NCI-H1092 (cell line): ENCODE results near the gene FMN1.

Experiments
- DNase-seq: peaks from one replicate; lab custom pipeline; 2025; lab: John Stamatoyannopoulos, UW

Gene FMN1

DNA sequence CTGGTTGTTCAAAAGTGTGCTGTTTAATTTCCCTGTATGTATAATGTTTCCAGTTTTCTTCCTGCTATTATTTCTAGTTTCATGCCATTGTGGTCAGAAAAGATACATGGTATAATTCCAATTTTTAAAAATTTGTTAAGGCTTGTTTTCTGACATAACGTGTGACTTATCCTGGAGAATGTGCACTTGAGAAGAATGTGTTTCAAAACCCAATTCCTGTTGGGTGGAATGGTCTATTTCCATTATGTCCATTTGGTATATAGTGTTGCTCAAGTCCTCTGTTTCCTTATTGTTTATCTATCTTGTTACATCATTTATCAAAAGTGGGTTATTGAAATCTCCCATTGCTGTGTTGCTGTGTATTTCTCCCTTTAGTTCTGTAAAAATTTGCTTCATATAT is 261.3 kb downstream of the FMN1 start:
- no peak for DNase-seq

DNA sequence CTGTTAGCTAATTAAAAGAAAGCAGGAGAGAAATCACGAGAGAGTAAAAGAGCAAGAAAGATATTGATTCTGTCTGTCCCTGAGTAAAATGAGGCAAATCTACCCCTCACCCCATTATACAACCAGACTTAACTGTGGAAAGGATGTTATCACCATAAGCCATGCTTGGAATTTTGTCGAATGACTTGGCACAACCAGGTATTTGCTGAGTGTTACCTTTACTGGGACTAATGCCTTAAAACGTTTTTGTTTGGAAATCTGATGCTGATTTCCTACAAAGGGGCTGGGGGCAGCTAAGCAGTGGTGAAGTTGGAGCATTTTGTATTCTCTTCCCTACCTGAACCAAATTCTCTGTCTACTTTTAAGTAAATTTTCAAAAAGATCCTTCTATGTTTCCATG is 265.6 kb downstream of the FMN1 start:
- DNase-seq, result no peak

DNA sequence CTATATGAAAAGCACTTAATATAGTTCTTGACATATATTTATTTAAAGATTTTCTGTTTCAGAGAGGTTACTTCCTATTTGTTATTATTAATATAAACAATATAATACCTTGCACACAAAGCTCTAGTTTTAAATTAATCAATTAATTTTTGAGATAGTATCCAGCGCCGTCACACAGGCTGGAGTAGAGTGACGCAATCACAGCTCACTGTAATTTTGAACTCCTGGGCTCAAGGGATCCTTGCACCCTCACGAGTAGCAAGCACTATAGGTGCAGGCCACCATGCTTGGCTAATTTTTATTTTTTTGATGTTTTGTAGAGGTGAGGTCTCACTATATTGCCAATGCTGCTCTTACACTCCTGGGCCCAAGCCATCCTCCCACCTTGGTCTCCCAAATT is 267.4 kb downstream of the FMN1 start:
- DNase-seq, result no peak

DNA sequence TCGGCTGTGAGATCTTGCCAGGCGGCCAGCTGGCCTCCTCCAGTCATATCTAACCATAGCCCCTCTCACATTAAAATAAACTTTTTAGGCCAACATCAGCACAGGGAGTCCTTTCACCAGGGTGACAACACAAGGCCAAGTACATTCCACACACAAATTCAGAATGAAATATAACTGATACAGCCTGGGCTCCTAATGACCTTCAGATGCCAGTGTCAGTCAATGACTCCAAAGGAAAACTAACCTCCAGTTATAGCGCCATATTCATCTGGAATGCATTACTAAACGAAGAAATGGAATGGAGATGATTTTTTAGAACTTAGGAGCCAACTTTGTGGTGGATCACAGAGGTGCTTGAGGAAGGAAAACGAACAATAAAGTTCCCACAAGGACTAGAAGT is 271.3 kb downstream of the FMN1 start:
- no peak for DNase-seq

DNA sequence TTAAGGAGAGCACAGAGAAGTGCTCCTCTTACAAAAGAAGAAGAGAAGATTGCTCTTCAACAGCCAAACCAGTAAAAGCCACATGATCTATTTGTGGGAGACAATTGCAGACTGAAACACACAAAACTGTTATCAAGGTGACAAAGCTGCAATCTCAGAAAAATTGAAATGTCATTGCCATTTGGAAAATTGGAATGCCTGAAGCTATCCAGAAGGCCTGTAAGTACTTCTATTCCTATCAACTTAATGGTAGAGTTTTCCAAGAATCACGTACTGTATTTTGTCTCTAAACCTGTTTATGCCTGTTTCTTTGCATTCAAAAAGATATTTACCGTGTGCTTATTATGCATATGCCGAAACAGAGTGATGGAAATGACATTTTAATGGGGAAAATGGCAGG is 272.0 kb downstream of the FMN1 start:
- no peak for DNase-seq

DNA sequence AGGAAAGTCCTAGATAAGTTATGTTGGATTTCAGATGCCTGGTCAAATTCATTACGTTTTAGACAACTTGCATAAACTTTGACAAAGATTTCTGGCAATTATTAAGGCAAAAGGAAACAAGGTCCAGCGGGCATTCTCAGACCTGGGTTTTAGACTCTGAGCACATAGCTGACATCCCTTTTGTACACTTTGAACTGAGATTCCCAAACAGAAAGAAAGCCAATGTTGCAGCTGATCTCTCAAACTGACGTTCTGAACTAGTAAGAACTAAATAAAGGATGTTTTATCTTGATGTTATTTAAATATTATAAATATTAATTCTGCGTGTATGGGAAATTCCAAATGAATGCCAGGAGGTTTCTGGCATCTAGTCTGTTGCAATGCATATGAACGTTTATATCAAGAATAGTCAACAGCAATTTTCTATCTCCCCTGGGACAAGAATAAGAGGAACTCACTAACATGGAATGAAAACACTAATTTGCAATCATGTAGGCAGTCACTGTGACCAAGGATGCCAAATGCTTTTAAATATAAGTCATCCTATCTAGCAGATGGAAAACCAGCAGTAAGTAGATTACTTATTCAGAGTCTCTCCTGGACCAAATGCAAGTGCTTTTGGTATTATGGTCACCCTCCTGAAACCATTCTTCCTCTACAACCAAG is 274.6 kb downstream of the FMN1 start:
- DNase-seq, result no peak

DNA sequence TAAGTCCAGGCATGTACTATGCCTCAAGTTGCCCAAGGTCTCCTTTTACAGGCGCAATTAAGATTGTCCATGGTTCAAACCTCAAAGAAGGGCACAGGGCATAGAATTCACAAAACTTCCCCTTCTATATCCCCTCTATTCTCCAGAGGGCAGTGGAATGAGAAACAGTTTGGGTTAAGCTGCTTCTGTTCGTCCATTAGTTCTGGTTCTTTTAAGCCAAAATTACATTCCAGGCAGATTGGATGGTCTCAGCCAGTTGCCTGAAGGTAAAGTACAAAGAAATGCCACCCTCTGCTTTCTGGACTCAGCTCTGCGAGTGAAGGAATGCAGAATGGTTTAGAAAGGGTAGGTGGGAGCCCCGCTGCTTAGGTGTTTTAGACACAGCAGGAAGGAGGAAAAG is 276.0 kb downstream of the FMN1 start:
- DNase-seq, result no peak

DNA sequence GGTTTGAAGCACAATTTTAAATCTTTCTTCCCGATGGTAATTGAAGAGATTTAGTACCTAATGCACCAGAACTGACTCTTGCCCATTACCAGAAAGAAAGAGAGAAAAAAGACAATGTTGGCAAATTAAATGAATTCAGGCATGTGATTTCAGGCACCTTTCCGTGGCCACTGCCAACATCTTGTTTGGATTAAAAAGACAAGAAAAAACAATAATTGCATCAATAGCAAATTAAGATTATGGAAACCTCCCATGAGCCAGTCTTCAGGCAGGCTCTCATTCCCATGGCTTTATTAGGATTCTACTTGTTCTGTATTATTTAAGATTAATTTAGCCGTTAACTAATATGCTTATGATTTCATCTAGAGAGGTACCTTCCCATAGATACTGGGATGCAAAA is 283.7 kb downstream of the FMN1 start:
- no peak for DNase-seq

DNA sequence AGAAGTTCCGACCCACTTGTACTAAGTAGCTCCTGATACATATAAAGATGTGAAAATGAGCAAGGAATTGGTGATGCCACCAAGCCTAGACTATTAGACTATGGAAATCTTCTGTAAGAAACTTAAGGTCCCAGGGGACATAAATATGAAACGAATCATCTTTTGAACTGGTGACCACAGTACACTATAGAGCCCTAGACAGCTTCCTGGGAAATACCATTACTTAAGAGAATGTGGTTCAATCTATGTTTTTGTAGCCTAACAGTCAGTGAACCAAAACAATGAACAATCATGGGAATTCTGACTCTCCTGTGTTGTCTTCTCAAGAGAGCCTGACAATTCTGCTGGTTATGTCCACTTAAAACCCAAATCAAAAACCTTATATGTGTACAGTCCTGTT is 285.1 kb downstream of the FMN1 start:
- DNase-seq, result no peak

DNA sequence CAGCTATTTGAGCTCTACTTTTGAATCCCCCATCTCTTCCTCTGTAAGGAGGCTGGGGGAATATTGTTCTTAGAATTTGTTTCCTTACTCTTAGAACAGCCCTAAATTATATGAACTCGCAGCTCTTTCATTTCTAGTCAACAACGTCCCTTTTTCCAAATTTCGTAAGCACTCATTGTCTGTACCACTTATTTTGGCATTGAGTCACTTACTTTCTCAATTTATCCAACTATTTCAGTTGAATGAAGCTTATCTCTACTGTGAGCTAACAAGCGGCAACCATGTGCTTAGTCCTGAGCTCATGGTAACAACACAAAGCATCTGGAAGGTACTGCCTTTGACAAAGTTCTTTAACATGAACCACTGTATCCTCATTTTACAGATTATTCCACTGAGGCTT is 285.6 kb downstream of the FMN1 start:
- DNase-seq, result no peak

DNA sequence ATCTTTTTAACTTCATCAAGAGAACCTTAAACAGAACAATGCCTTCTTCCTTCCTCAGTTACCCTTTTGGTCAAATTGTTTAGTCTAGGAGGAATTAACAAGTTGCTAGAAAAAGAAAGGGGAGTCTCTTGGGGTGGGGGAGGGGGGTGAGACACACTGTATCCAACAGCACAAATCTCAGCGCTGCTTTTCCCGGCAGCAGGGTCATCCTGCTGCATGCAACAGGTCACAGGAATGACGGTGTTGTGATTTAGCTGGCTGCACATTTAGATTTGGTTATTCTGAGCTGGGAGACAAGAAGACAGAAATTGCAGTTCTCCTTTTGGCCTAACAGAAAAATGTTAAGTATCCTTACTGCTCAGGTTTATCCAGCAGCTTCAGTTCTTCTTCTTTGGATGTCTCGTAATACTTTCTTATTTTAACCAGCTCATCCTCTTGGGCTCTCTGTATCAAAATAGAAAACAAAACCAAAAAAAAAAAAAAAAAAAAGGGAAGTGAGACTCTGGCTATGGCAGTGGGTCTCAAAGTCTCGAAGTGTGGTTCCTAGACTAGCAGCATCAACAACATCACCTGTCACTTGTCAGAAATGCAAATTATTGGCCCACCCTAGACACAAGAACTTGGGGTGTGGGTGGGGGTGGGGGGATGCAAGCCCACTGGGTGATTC is 286.2 kb downstream of the FMN1 start:
- DNase-seq, result no peak

DNA sequence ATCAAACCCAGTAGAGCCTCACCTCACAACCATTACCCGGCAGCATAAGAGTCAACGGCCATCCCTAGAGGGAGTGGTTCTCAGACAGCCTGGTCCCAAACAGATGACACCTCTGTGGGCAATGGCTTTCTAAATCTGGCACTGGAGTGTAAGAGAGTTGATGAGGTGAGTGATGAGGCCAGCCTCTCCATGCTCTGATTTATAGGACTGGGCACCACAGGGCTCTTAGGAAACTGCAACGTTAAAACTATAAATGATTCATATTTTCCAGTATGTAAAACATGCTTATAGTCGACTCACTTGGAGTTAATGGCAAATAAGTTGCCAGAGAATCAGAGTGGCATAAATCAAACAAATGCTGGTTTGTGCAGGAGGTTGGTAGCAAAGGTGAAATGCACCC is 289.0 kb downstream of the FMN1 start:
- no peak for DNase-seq

DNA sequence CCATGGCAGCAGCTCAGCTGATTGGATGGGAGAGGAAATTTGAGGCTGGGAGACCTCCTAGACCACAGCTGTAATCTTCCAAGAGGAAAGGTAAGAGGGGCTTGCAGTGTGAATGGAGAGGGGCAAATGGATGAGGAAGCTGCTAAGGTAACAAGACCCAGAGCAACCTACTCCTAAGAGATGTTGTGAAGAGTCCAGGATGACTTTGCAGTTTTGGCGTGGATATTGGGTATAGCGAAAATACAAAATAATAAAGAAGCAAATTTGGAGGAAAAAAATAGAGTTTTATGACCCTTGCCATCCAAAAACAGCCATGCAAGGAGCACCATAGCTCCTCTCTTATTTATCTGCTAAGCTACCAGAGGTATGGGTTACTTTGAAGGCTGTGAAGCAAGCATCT is 290.1 kb downstream of the FMN1 start:
- DNase-seq, result no peak

DNA sequence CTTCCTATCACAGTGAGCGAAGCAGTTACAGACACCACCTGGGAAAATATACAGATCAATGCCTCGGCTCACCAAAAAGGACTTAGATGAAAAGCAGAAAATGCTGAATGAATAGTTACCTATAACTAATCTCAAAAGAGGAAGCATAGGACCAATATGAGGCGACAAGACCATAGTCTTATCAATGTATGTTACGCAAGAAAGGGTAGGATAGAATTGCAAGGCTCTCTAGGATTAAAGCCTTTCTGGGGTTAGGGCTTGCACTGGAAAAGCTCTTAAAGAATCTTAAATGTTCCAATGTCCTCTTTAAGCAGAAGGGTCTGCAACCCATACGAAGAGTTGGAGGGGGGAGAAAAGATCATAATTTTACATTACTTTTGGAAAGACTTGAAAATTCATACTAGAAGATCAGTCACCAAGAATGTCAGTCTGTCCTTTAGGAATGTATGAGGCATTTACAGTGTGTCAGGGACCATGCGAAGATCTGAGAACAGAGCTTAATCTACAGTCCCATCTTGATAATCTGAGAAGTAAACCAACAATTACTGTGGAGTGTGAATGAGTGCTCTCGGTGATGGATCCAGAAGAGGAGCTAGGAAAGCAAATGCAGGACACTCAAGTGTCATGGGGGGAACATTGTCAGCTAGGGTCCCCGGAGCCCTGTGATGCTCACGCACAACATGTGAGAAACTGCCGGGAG is 290.8 kb downstream of the FMN1 start:
- no peak for DNase-seq

DNA sequence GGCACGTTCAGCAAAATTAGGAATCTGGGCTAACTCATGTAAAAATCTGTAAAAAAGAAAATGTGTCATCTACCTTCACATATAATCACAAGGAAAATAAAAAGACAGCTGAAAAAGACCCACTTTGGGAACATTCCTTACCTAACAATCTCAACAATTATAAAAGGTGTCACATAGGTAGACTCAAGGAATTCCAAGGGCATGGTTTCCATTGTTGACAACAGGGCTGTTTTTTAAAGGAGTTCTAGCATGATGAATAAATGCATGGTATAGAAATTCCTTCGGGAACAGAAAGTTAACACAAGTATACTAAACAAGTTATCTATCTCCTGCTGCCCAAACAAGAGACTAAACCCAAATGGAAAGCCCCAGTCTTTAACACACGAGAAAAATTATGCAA is 292.5 kb downstream of the FMN1 start:
- DNase-seq, result no peak

DNA sequence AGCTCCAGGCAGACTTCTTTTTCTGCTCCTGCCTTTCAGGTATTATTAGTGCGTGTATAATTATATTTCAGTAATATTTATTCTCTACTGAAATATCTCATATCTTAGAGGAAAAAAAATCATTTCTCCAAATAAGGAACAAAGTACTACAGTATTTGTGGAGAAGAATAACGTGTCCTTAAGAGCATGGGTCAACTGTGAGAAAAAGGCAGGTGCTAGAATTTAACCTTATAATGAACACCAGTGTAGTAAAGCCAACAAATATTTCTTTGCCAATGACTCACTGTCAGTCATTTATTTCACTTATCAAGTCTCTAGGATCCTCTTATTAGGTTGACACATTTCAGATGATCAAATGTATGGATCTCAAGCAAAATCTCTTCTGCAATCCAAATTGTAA is 293.3 kb downstream of the FMN1 start:
- no peak for DNase-seq

DNA sequence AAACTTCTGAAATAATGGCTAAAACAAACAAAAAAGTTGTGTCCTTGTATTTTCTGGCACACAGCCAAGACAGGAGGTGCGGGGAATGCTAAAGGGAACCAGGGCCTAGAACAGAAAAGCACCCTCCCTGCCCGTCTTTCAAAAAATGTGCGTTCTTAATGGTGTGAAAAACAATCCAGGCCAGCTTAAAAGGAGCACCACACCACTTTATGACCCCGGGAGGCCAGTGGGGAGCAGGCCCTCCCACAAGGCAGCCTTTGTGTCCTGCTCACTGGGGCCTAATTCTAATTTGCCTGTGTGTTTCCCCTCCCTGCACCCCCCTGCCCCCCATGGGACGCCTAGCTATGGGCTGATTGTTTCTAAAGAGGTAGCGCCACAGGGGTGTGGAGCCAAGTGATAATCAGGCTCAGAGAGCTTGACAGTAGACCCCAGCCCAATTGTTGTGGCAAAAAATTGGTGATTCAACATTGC is 295.4 kb downstream of the FMN1 start:
- DNase-seq, result peak; percentile 85

DNA sequence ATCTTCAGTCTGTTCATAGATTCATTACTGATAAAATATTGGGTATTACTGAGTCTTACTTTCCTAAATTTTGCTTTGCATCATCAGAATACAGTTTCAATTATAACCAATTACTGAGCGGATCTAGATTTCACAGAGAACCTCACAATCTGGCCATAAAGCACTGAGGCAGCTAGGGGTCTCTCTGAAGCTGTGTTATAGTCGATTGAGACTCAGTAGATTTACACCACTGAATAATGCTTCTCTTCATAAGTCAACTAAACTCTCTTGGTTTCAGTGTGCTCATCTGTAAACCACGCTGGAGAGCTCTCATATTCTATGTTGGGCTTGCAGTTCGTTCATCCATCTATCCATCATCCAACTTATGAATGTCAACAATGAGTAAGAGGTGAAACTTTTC is 296.1 kb downstream of the FMN1 start:
- DNase-seq, result no peak

DNA sequence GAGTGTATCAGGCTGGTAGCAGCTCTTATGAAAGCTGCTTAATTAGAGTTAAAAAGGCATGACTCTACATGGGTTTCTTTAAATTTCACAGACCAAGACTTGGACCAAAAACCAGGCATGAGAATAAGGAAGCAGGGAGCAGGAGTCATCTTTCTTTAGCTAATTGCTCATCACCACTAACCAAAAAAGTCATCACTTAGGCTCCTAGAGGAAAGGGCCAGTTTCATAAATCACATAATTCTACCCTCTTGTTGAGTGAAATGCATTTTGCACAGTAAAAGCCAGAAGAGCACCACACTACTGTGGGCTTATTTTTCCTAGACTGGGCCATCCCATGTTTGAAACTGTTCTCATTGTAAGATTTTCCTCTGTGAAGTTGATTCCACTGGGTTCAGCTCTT is 301.1 kb downstream of the FMN1 start:
- no peak for DNase-seq

DNA sequence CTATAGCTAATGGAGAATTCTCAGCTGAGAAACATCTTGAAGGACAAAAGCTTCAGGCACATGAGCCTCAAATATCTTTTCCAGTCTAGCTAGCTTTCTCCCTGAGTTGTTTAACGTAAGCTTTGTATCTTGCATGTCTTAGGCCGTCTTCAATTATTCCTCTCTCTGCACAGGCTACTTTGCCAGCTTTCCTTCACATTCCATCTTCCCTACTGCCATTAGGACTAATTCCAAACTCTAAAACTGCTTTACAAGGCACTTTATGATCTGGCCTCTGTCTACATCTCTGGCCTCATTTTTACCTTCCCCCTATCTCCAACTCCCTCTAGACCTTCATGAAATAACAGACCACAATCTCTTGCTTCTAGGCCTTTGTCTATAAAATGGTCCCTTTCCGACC is 305.3 kb downstream of the FMN1 start:
- DNase-seq, result no peak

DNA sequence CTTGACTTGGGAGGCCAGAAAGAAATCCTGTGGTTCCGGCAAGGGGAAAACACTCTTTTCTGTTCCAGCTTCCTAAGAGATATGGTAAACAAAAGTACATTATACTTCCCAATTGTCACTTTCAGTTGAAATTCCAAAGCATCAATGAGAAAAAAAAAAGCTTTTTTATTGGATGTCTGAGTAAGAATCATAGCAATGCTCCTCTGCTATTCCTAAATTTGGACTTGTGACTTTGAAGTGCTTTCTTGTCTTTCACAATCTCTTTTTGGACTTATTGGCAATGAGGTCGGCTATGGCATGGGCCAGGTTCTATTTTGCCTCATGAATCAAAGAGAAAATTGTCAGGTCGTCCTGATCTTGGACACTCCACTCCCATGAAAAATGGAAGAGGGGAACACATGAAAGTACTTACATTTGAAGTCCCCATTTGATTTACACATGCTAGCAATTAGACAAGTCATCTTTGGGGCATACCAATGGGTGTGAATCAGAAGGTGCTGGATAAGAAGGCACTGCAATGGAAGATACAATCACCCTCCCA is 306.2 kb downstream of the FMN1 start:
- DNase-seq, result no peak

DNA sequence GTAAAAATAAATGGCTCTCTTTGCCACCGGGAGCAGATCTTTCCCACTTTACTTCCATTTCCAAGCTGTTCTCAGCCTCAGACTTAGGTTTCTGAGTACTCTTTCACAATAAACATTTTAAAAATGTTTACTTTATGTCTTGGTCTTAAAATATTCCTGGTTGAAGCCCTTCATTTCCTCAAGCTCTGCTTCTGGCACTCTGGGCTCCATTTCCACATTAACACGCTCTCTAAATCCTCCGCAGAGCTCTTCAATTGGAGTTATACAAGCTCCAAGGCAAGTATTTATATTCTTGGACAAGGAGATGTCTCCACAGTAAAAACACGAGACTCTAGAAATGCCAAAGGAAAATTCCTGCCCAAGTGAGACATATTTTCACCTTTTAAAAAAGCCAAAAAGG is 307.4 kb downstream of the FMN1 start:
- no peak for DNase-seq

DNA sequence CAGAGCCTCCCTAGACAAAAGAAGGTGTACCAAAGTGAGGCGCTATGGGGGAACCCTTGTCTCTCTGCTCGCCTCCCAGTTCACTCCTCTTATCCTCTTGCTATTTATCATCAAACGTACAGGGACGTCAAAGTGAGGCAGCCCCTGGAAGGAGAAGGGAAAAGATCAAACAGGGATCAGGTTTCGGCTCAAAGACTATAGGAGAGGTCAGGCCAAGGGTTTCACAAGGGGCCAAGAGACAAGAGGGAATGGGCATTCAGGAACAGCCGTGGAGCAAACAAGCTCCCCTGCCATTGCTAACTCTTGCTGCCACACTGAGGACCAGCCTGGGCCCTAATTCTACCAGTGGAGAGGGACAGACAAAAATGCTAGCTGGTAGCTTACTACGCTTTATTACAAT is 308.1 kb downstream of the FMN1 start:
- DNase-seq, result no peak
